Measurements from ENCODE around the gene CARS1. TPM values are rescaled to one million over a fixed set of nuclear protein-coding genes. Genes with fewer than 3 reads are reported as not detected.

Gene CARS1
- total and polyA plus RNA-seq, 2 donors (not counting 1 experiment from before 2014, with no cell fraction given) = 31.3 to 49.5 TPM

GRCh38 chr11:2952290-2952689 is 104.9 kb downstream of the CARS1 start:
- no peaks in the 10 kb centered on the region for H3K4me1 ChIP-seq (ENCODE audit: control insufficient read depth in 2 of 2, insufficient read depth in 2 of 2, low read length in 2 of 2)
- no peak for TF ChIP-seq EZH2 (IDR thresholded peaks at IDR 0.05; ENCODE audit: borderline replicate concordance, insufficient read depth, low read depth, low read length, poor library complexity, severe bottlenecking)
- TF ChIP-seq, protein P1, sequence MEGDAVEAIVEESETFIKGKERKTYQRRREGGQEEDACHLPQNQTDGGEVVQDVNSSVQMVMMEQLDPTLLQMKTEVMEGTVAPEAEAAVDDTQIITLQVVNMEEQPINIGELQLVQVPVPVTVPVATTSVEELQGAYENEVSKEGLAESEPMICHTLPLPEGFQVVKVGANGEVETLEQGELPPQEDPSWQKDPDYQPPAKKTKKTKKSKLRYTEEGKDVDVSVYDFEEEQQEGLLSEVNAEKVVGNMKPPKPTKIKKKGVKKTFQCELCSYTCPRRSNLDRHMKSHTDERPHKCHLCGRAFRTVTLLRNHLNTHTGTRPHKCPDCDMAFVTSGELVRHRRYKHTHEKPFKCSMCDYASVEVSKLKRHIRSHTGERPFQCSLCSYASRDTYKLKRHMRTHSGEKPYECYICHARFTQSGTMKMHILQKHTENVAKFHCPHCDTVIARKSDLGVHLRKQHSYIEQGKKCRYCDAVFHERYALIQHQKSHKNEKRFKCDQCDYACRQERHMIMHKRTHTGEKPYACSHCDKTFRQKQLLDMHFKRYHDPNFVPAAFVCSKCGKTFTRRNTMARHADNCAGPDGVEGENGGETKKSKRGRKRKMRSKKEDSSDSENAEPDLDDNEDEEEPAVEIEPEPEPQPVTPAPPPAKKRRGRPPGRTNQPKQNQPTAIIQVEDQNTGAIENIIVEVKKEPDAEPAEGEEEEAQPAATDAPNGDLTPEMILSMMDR (IDR thresholded peaks at IDR 0.05) = no peak
- H3K36me3 ChIP-seq (replicated peaks in 1 of 2; ENCODE audit: control extremely low read depth in 1 of 2, control insufficient read depth in 1 of 2, extremely low read depth in 1 of 2, insufficient read depth in 2 of 2, low read length in 1 of 2) = peaks cover 5 to 95% of the 10 kb centered on the region in 2 experiments
- POLR2A ChIA-PET = no interaction called here
- 81% methylated on average over 6 of the region's 6 CpGs for WGBS (ENCODE audit: insufficient coverage)
- no peak overlapping the region for H3K4me3 ChIP-seq (ENCODE audit: control extremely low read depth in 1 of 5, extremely low read depth in 1 of 5, insufficient read depth in 1 of 5, low read depth in 2 of 5, low read length in 4 of 5)
- H2AFZ ChIP-seq (ENCODE audit: insufficient read depth, low read depth, low read length, poor library complexity, severe bottlenecking) = no peak overlapping the region
- no peaks in the 10 kb centered on the region for H3K27me3 ChIP-seq (replicated peaks in 1 of 4; ENCODE audit: control extremely low read depth in 1 of 4, control insufficient read depth in 3 of 4, insufficient read depth in 4 of 4, low read length in 3 of 4)
- no peaks in the 10 kb centered on the region for H3K9me3 Mint-ChIP-seq (ENCODE audit: insufficient read depth)
- no peak for DNase-seq
- H3K27ac ChIP-seq (ENCODE audit: low read length in 2 of 2) = no peak overlapping the region
- H3K79me2 ChIP-seq (ENCODE audit: control insufficient read depth, insufficient read depth, low read length) = no peaks in the 10 kb centered on the region
- no peak overlapping the region for H3K4me3 Mint-ChIP-seq
- H3K27me3 Mint-ChIP-seq = no peaks in the 10 kb centered on the region
- no peak for ATAC-seq (ENCODE audit: low read depth)
- no peaks in the 10 kb centered on the region for H4K20me1 ChIP-seq (ENCODE audit: control insufficient read depth, insufficient read depth, low read length, poor library complexity, severe bottlenecking)
- no peaks in the 10 kb centered on the region for H3K4me1 Mint-ChIP-seq
- intact Hi-C loops (cut with micrococcal nuclease) = no loop called here
- no peaks in the 10 kb centered on the region for H3K9me3 ChIP-seq (ENCODE audit: control extremely low read depth in 1 of 3, control insufficient read depth in 2 of 3, insufficient read depth in 1 of 3, low read length in 2 of 3)
- no peak overlapping the region for H3K27ac Mint-ChIP-seq
- H3K9ac ChIP-seq (ENCODE audit: low read length) = no peak overlapping the region
- CTCF ChIA-PET = interaction anchor here (0.9 to 1.5 kb wide), 2 partner anchors 139 to 533 kb away, joined by 3 read pairs; no protein-coding TSS in a partner anchor
- H3K4me2 ChIP-seq (replicated peaks; ENCODE audit: low read depth, low read length, poor library complexity, severe bottlenecking) = no peak overlapping the region

- Mint-ChIP-seq H3K4me3 (no peak overlapping the region), H3K27ac (no peak overlapping the region), H3K9me3 (ENCODE audit: insufficient read depth) (no peaks in the 10 kb centered on the region), H3K4me1 (no peaks in the 10 kb centered on the region), H3K27me3 (no peaks in the 10 kb centered on the region)
- Histone ChIP-seq H3K79me2 (ENCODE audit: control insufficient read depth, insufficient read depth, low read length) (no peaks in the 10 kb centered on the region), H3K27ac (ENCODE audit: low read length in 2 of 2) (no peak overlapping the region), H3K4me1 (ENCODE audit: control insufficient read depth in 2 of 2, insufficient read depth in 2 of 2, low read length in 2 of 2) (no peaks in the 10 kb centered on the region), H3K36me3 (replicated peaks in 1 of 2; ENCODE audit: control extremely low read depth in 1 of 2, control insufficient read depth in 1 of 2, extremely low read depth in 1 of 2, insufficient read depth in 2 of 2, low read length in 1 of 2) (peaks cover 10 to 90% of the 10 kb centered on the region in 2 experiments), H3K4me3 (ENCODE audit: control extremely low read depth in 1 of 5, extremely low read depth in 1 of 5, insufficient read depth in 1 of 5, low read depth in 2 of 5, low read length in 4 of 5) (no peak overlapping the region), H2AFZ (ENCODE audit: insufficient read depth, low read depth, low read length, poor library complexity, severe bottlenecking) (no peak overlapping the region), H4K20me1 (ENCODE audit: control insufficient read depth, insufficient read depth, low read length, poor library complexity, severe bottlenecking) (no peaks in the 10 kb centered on the region), H3K4me2 (replicated peaks; ENCODE audit: low read depth, low read length, poor library complexity, severe bottlenecking) (no peak overlapping the region), H3K9ac (ENCODE audit: low read length) (no peak overlapping the region), H3K9me3 (ENCODE audit: control extremely low read depth in 1 of 3, control insufficient read depth in 2 of 3, insufficient read depth in 1 of 3, low read length in 2 of 3) (no peaks in the 10 kb centered on the region), H3K27me3 (replicated peaks in 1 of 4; ENCODE audit: control extremely low read depth in 1 of 4, control insufficient read depth in 3 of 4, insufficient read depth in 4 of 4, low read length in 3 of 4) (no peaks in the 10 kb centered on the region)
- POLR2A ChIA-PET = no interaction called here
- intact Hi-C loops (cut with micrococcal nuclease) = no loop called here
- DNase-seq (no peak), ATAC-seq (ENCODE audit: low read depth) (no peak)
- CTCF ChIA-PET = interaction anchor here (1.5 kb wide), 1 partner anchor 140 kb away, joined by 3 read pairs; no protein-coding TSS in a partner anchor
- TF ChIP-seq, protein P1 (IDR thresholded peaks at IDR 0.05) = no peak
- no peak for TF ChIP-seq EZH2 (IDR thresholded peaks at IDR 0.05; ENCODE audit: borderline replicate concordance, insufficient read depth, low read depth, low read length, poor library complexity, severe bottlenecking)
- 83% methylated on average over 6 of the region's 9 CpGs for WGBS (ENCODE audit: insufficient coverage)
Measured at GRCh38 chr11:2951231-2952110, 105.8 kb downstream of the CARS1 start.

Measured in B cell (primary cell).